Measurements from ENCODE around the gene LSMEM2. TPM values are rescaled to one million over a fixed set of nuclear protein-coding genes. Genes with fewer than 3 reads are reported as not detected.

LSMEM2 gene
- total and polyA plus RNA-seq, 9 of the 15 experiments (the other 6 are each of a cell fraction or from before 2014, with no cell fraction given), result not detected

DNA sequence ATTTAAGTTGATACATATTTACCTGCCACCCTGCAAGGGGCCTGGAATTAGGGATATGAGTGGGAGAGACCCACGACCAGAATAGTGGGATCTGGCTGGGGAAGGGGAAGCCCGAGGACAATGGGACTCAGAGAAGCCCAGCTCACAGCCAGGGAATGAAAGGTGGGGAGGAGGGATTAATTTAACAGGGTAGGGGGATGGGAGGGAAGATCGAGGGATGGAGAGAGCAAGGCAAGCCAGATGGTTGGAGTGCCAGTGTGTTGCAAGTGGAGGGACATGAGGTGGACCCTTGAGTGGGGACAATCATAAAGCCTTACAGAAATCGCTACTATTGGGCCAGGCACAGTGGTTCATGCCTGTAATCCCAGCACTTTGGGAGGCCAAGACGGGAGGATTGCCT is 47.3 kb upstream of the LSMEM2 start:
- intact Hi-C loops (cut with micrococcal nuclease), result no loop called here
- no peak for FAIRE-seq
- in situ Hi-C loops (cut with MboI), result no loop called here
- WGBS (ENCODE audit: insufficient coverage, low coverage, missing lambda C conversion rate), result 40% methylated on average over 5 of the region's 5 CpGs
- Histone ChIP-seq H3K4me1 (replicated peaks in 1 of 2; ENCODE audit: control insufficient read depth in 2 of 2, insufficient read depth in 2 of 2, low read length in 2 of 2) (peaks cover 31 to 65% of the 10 kb centered on the region in 2 experiments), H3K9me3 (replicated peaks; ENCODE audit: control insufficient read depth, insufficient read depth, low read depth, low read length) (no peaks in the 10 kb centered on the region), H3K79me2 (ENCODE audit: control insufficient read depth, insufficient read depth, low read length) (peaks cover 5% of the 10 kb centered on the region), H3K9ac (ENCODE audit: insufficient read depth in 1 of 2, low read depth in 2 of 2, low read length in 2 of 2) (no peak overlapping the region), H3K36me3 (ENCODE audit: control insufficient read depth, insufficient read depth, low read length) (no peaks in the 10 kb centered on the region), H3K27ac (ENCODE audit: extremely low read depth, low read depth, low read length) (no peak overlapping the region), H3K4me2 (ENCODE audit: insufficient read depth, low read length) (no peak overlapping the region), H3K4me3 (no peak overlapping the region), H2AFZ (ENCODE audit: low read depth, low read length) (no peak overlapping the region), H3K27me3 (ENCODE audit: control insufficient read depth in 2 of 2, insufficient read depth in 2 of 2, low read length in 2 of 2) (no peaks in the 10 kb centered on the region), H4K20me1 (replicated peaks; ENCODE audit: control insufficient read depth, insufficient read depth, low read length) (no peaks in the 10 kb centered on the region), H3K9me1 (ENCODE audit: control insufficient read depth, insufficient read depth, low read length) (no peaks in the 10 kb centered on the region)
- DNase-seq (ENCODE audit: extremely low read depth in 1 of 4, low spot score in 3 of 4), result no peak
- ChIA-PET POLR2A (interaction anchor here (1.2 kb wide), 1 partner anchor 37 kb away, joined by 3 read pairs; no protein-coding TSS in a partner anchor), CTCF (ENCODE audit: low intra/inter-chr PET ratio) (no interaction called here)
- no peak for TF ChIP-seq ZNF445 (CRISPR knock-in tag; IDR thresholded peaks at IDR 0.05; ENCODE audit: low read depth)
- no peak for TF ChIP-seq CCAR2 (IDR thresholded peaks at IDR 0.05; ENCODE audit: low read depth, low read length)
- TF ChIP-seq, protein P1, sequence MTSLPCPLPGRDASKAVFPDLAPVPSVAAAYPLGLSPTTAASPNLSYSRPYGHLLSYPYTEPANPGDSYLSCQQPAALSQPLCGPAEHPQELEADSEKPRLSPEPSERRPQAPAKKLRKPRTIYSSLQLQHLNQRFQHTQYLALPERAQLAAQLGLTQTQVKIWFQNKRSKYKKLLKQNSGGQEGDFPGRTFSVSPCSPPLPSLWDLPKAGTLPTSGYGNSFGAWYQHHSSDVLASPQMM (CRISPR knock-in tag; IDR thresholded peaks at IDR 0.05), result no peak
- no peak for TF ChIP-seq GATA2 (CRISPR knock-in tag; IDR thresholded peaks at IDR 0.05)
- no peak for TF ChIP-seq YBX1 (IDR thresholded peaks at IDR 0.05)
- no peak for TF ChIP-seq SP2 (IDR thresholded peaks at IDR 0.05; ENCODE audit: extremely low read depth, low read depth, low read length, poor library complexity, severe bottlenecking)
- no peak for TF ChIP-seq ZNF217 (CRISPR knock-in tag; IDR thresholded peaks at IDR 0.05)
- TF ChIP-seq GABPB2 (CRISPR knock-in tag; conservative IDR thresholded peaks at IDR 0.05), result no peak
- no peak for TF ChIP-seq PHF8 (IDR thresholded peaks at IDR 0.05; ENCODE audit: borderline replicate concordance, low read length)
- TF ChIP-seq, protein P2, sequence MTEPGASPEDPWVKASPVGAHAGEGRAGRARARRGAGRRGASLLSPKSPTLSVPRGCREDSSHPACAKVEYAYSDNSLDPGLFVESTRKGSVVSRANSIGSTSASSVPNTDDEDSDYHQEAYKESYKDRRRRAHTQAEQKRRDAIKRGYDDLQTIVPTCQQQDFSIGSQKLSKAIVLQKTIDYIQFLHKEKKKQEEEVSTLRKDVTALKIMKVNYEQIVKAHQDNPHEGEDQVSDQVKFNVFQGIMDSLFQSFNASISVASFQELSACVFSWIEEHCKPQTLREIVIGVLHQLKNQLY (CRISPR knock-in tag; conservative IDR thresholded peaks at IDR 0.05), result no peak
- TF ChIP-seq HNRNPL (IDR thresholded peaks at IDR 0.05; ENCODE audit: low read depth, low read length), result no peak
- TF ChIP-seq ZNF263 (CRISPR knock-in tag; IDR thresholded peaks at IDR 0.05; ENCODE audit: borderline replicate concordance), result no peak
- TF ChIP-seq ZNF507 (tag; conservative IDR thresholded peaks at IDR 0.05), result no peak
- TF ChIP-seq NRF1 (conservative IDR thresholded peaks at IDR 0.05 in 1 of 2, IDR thresholded peaks at IDR 0.05 in 1 of 2), result no peak
- TF ChIP-seq, protein P3, sequence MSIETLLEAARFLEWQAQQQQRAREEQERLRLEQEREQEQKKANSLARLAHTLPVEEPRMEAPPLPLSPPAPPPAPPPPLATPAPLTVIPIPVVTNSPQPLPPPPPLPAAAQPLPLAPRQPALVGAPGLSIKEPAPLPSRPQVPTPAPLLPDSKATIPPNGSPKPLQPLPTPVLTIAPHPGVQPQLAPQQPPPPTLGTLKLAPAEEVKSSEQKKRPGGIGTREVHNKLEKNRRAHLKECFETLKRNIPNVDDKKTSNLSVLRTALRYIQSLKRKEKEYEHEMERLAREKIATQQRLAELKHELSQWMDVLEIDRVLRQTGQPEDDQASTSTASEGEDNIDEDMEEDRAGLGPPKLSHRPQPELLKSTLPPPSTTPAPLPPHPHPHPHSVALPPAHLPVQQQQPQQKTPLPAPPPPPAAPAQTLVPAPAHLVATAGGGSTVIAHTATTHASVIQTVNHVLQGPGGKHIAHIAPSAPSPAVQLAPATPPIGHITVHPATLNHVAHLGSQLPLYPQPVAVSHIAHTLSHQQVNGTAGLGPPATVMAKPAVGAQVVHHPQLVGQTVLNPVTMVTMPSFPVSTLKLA (conservative IDR thresholded peaks at IDR 0.05), result no peak
- TF ChIP-seq PURB (CRISPR knock-in tag; IDR thresholded peaks at IDR 0.05; ENCODE audit: low read depth), result no peak
- no peak for TF ChIP-seq ZKSCAN1 (IDR thresholded peaks at IDR 0.05; ENCODE audit: low read depth, low read length)
- no peak for TF ChIP-seq SMAD4 (CRISPR knock-in tag; conservative IDR thresholded peaks at IDR 0.05)
- no TSS peak for BruUV-seq (replicated peaks)
- no peak for ATAC-seq
